Spleen (tissue), 11 donors: ENCODE results near the gene LOXL4. TPM values are rescaled to one million over a fixed set of nuclear protein-coding genes. Genes with fewer than 3 reads are reported as not detected.
A peak's percentile ranks its signal among the peaks of the same experiment; 100 is the strongest.

Experiments used
- DNase-seq: peaks from one replicate; pipeline ENCODE4 v3.0.0-alpha.2; 2020
- H3K27ac ChIP-seq, 8 donors: fragments of 200-600 bp; sonication (generic) in 7 of 8; 1 replicate in 4 of 8; 2 replicates in 4 of 8; pipeline versions ENCODE4 v1.5.0 to v1.8.0; 2016 to 2021; ENCODE audit warnings: inconsistent platforms in 4 of 8, mild to moderate bottlenecking in 4 of 8, moderate library complexity in 1 of 8
- H3K27me3 ChIP-seq, 7 donors: fragments of 200-600 bp; sonication (generic) in 6 of 7; replicated peaks in 1 of 7; 1 replicate in 4 of 7; 2 replicates in 3 of 7; pipeline versions ENCODE4 v1.5.0 to v1.8.0; 2016 to 2021; ENCODE audit warnings: inconsistent platforms in 3 of 7, mild to moderate bottlenecking in 1 of 7
- H3K36me3 ChIP-seq, 6 donors: fragments of 200-600 bp; sonication (generic) in 5 of 6; 1 replicate in 4 of 6; 2 replicates in 2 of 6; pipeline versions ENCODE4 v1.5.0 to v1.8.0; 2016 to 2021; ENCODE audit warnings: inconsistent platforms in 2 of 6
- H3K4me1 ChIP-seq, 6 donors: fragments of 200-600 bp; sonication (generic) in 5 of 6; 1 replicate in 3 of 6; 2 replicates in 3 of 6; pipeline versions ENCODE4 v1.5.0 to v1.8.0; 2016 to 2021; ENCODE audit warnings: inconsistent platforms in 3 of 6
- H3K4me3 ChIP-seq, 8 donors: fragments of 200-600 bp; sonication (generic) in 7 of 8; 1 replicate in 4 of 8; 2 replicates in 4 of 8; pipeline versions ENCODE4 v1.5.0 to v1.8.0; 2016 to 2021; ENCODE audit warnings: inconsistent platforms in 4 of 8, mild to moderate bottlenecking in 4 of 8, moderate library complexity in 2 of 8
- H3K9me3 ChIP-seq, 8 donors: fragments of 200-600 bp; sonication (generic) in 7 of 8; 1 replicate in 4 of 8; 2 replicates in 4 of 8; pipeline versions ENCODE4 v1.5.0 to v1.8.0; 2016 to 2021; ENCODE audit warnings: inconsistent platforms in 4 of 8
- POLR2A ChIP-seq, 3 donors: fragments of 450-650 bp; IDR thresholded peaks; one replicate each; pipeline ENCODE4 v1.5.1; 2017; ENCODE audit warnings: antibody characterized with exemption in 3 of 3, mild to moderate bottlenecking in 1 of 3
- POLR2AphosphoS5 ChIP-seq, 3 donors: sonication (generic); formaldehyde crosslinking; IDR thresholded peaks; one replicate each; pipeline ENCODE4 v1.5.1; 2017; ENCODE audit warnings: antibody characterized with exemption in 3 of 3
- WGBS, 5 donors: extraction: QIAGEN DNeasy Blood & Tissue Kit in 3 of 5; methylation state at CpG; one replicate each; pipeline versions ENCODE4 v1.1.5 to v1.1.7; 2013 to 2018; 5-methylcytosine and 5-hydroxymethylcytosine counted together
- intact Hi-C: fragments of 100-400 bp; cut with DNase I; formaldehyde crosslinking; loops from one replicate; pipeline ENCODE4 v1.15.0; 2023; ENCODE audit warnings: low total_unique reads
- polyA plus RNA-seq, 3 donors: library from polyadenylated mRNA; stranded (reverse); fragments of 200-250 nt; gene quantifications; one replicate each; pipeline ENCODE4 v1.2.1, GENCODE V29; 2013
- total RNA-seq, 7 donors: library from RNA; depleted of rRNA in 3 of 7; stranded (reverse); fragments of >200 nt in 3 of 7; fragmentation: NEBNext Ultra II Directional in 4 of 7; extraction: Animal tissue kit (Norgen Biotek cat#: 25700) in 4 of 7; gene quantifications; one replicate each; pipeline versions ENCODE4 v1.1.0 to v1.2.1, GENCODE V29; 2016 to 2021
- TF ChIP-seq, protein P1 (sequence below), 11 experiments: fragments of 200-600 bp in 7 of 11; fragments of 450-650 bp in 4 of 11; sonication (generic) in 4 of 11; IDR thresholded peaks in 8 of 11; conservative IDR thresholded peaks in 3 of 11; 1 replicate in 7 of 11; 2 replicates in 4 of 11; pipeline versions ENCODE4 v1.4.0 to v1.8.0; 2016 to 2021; ENCODE audit warnings: antibody characterized with exemption in 11 of 11, inconsistent platforms in 4 of 11, mild to moderate bottlenecking in 1 of 11
- donor health status: healthy with polysubstance abuse.
- donor health status: DM: no; HTN: no; CAD: no; lungs with moderate emphysema.
- donor health status: DM: no; HTN: no; CAD: no.
- donor health status: Bipolar disorder and iron deficiency.
- donor health status: healthy.
- donor health status: DM: no; HTN: no; CAD: no.
- donor health status: DM: yes; HTN: yes; CAD: no.

The LOXL4 gene
- total and polyA plus RNA-seq, 10 donors, result 0.39 to 6.1 (median 1.7) TPM

DNA sequence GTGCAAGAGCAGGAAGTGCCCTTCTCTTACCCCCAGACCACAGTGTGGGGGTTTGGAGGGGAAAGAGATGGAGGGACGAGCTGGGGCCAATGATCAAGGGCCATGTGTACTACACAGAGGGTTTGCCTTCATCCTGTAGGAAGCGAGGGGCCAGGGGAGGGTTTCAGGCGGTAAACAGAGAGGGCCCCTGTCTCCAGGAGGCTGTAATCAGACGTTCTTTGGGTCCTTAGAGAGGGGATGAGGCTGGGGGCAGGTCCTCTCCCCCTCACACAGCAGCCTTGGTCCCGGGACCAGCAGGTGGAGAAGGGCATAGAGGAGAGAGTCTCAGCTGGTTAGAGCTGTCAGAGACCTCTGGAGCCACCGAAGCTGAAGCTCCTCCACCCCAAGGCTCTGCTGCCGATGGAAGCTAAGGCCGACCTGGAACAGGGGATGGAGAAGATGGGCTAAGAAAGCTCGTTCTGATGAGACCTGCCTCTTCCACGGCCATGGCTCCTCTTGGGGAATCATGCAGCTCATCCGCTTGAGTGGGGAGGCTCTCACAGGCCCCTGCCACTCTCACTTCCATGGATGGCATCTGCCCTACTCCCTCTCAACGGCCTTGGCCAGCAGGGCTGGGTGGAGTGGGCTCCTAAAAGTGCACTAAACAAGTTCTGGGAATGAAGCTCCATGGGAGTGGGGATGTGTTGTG is 3.5 kb downstream of the LOXL4 start:
- Histone ChIP-seq H3K4me1 (peaks cover 0 to 33% (median 12%) of the 10 kb centered on the region in 6 donors), H3K27me3 (peaks cover 0 to 38% (median 7%) of the 10 kb centered on the region in 7 donors), H3K9me3 (no peaks in the 10 kb centered on the region), H3K36me3 (peaks cover 0 to 8% (median 0%) of the 10 kb centered on the region in 6 donors), H3K4me3 (no peak overlapping the region), H3K27ac (no peak overlapping the region)
- 62 to 72% (median 70%) methylated on average over 10 to 12 of the region's 12 CpGs for WGBS, 5 donors
- TF ChIP-seq, protein P1, sequence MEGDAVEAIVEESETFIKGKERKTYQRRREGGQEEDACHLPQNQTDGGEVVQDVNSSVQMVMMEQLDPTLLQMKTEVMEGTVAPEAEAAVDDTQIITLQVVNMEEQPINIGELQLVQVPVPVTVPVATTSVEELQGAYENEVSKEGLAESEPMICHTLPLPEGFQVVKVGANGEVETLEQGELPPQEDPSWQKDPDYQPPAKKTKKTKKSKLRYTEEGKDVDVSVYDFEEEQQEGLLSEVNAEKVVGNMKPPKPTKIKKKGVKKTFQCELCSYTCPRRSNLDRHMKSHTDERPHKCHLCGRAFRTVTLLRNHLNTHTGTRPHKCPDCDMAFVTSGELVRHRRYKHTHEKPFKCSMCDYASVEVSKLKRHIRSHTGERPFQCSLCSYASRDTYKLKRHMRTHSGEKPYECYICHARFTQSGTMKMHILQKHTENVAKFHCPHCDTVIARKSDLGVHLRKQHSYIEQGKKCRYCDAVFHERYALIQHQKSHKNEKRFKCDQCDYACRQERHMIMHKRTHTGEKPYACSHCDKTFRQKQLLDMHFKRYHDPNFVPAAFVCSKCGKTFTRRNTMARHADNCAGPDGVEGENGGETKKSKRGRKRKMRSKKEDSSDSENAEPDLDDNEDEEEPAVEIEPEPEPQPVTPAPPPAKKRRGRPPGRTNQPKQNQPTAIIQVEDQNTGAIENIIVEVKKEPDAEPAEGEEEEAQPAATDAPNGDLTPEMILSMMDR (IDR thresholded peaks at IDR 0.05 in 8 of 11, conservative IDR thresholded peaks at IDR 0.05 in 3 of 11), result no peak
- no peak for TF ChIP-seq POLR2AphosphoS5 (IDR thresholded peaks at IDR 0.05)
- no peak for TF ChIP-seq POLR2A (IDR thresholded peaks at IDR 0.05)
- intact Hi-C loops, result no loop called here
- DNase-seq, result no peak

DNA sequence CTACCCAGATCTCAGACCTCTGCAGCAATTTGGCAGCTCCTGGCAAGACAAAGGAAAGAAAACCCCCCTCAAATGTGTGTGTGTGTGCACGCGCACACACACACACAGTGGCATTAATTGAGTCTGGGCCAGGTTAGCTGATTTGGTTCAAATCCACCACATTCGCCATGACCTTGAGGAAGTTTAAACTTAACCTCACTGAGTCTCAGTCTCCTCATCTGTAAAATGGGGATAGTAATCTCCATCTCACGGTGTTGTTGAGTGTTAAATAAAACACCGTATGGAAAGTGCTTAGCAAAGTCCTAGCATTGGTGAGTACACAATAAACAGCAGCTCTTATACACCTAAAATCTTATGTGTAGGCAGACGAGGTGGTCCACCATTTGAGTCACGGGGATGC is 4.9 kb downstream of the LOXL4 start:
- H3K27me3 ChIP-seq, result peaks cover 0 to 24% (median 5%) of the 10 kb centered on the region in 7 donors
- intact Hi-C loops, result no loop called here
- WGBS, 5 donors, result 87 to 93% (median 91%) methylated on average over 7 of the region's 7 CpGs

DNA sequence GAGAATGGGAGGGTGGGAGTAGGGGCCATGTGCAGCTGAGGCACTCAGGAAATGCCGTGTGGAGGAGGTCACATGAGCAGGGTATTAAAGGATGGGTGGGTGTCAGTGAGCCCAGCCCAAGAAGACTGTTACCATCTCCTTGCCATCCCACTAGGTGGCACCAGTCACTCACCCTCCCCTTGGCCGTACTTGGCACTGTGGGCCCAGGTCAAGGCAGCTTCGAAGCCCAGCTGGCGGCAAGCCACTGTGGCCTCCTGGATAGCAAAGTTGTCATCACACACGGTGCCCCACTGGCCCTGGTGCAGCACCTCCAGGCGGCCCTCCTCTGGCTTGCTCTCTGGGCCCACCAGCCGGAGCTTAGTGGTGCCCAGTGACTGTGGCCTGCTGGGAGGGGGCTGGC is 5.4 kb downstream of the LOXL4 start:
- Histone ChIP-seq H3K4me3 (no peak overlapping the region), H3K4me1 (peaks cover 0 to 20% (median 4%) of the 10 kb centered on the region in 6 donors), H3K36me3 (peaks cover 0 to 17% (median 0%) of the 10 kb centered on the region in 6 donors), H3K27me3 (peaks cover 0 to 19% (median under 1%) of the 10 kb centered on the region in 7 donors), H3K9me3 (no peaks in the 10 kb centered on the region), H3K27ac (no peak overlapping the region)
- WGBS, 5 donors, result 56 to 79% (median 59%) methylated on average over 4 to 7 of the region's 7 CpGs
- intact Hi-C loops, result no loop called here
- no peak for DNase-seq
- TF ChIP-seq, protein P1 (IDR thresholded peaks at IDR 0.05 in 8 of 11, conservative IDR thresholded peaks at IDR 0.05 in 3 of 11), result peak in 6 of 11 experiments; percentile 23 to 56 (median 41)
- TF ChIP-seq POLR2A (IDR thresholded peaks at IDR 0.05) (no peak), POLR2AphosphoS5 (IDR thresholded peaks at IDR 0.05) (peak in 2 of 3 donors; percentile 24 to 53)

More for the DNA sequence above, 4.9 kb downstream of the LOXL4 start:
- Histone ChIP-seq H3K9me3 (no peaks in the 10 kb centered on the region), H3K36me3 (peaks cover 0 to 12% (median 0%) of the 10 kb centered on the region in 6 donors), H3K27ac (no peak overlapping the region), H3K4me3 (no peak overlapping the region), H3K4me1 (peaks cover 0 to 25% (median 6%) of the 10 kb centered on the region in 6 donors)
- no peak for DNase-seq
- TF ChIP-seq, protein P1 (IDR thresholded peaks at IDR 0.05 in 8 of 11, conservative IDR thresholded peaks at IDR 0.05 in 3 of 11), result no peak
- TF ChIP-seq POLR2A (IDR thresholded peaks at IDR 0.05) (no peak), POLR2AphosphoS5 (IDR thresholded peaks at IDR 0.05) (no peak)
